Ovary (tissue), 9 donors: ENCODE data around the gene BMI1. TPM values are rescaled to one million over a fixed set of nuclear protein-coding genes. Genes with fewer than 3 reads are reported as not detected.
"Not testable (repeated sequence)": the region's sequence is repeated elsewhere in the genome, so short reads cannot be mapped to it uniquely, and the experiment has no call there.

Experiments
- DNase-seq, 5 donors: peaks; one replicate each; pipeline ENCODE4 v3.0.0-alpha.2; 2019 to 2020
- H3K27ac ChIP-seq, 2 donors: fragments of 200-600 bp; one replicate each; pipeline versions ENCODE4 v1.5.1 to v1.8.0; 2019 to 2022
- H3K27me3 ChIP-seq: fragments of 200-600 bp; one replicate; pipeline ENCODE4 v1.8.0; 2022
- H3K36me3 ChIP-seq: fragments of 200-600 bp; sonication (generic); one replicate; pipeline ENCODE4 v1.5.1; 2019
- H3K4me1 ChIP-seq: one replicate; pipeline ENCODE4 v1.8.1; 2013; ENCODE audit warnings: mild to moderate bottlenecking, moderate library complexity; ENCODE audit not compliant: insufficient read depth
- H3K4me3 ChIP-seq: fragments of 200-600 bp; sonication (generic); one replicate; pipeline ENCODE4 v1.5.1; 2017
- H3K9me3 ChIP-seq, 2 donors: fragments of 200-600 bp in 1 of 2; sonication (generic) in 1 of 2; one replicate each; pipeline versions ENCODE4 v1.5.1 to v1.8.1; 2013 to 2019; ENCODE audit warnings: mild to moderate bottlenecking in 1 of 2, moderate library complexity in 1 of 2
- CTCF ChIP-seq, 3 donors: fragments of 450-650 bp in 2 of 3; fragments of 200-600 bp in 1 of 3; IDR thresholded peaks; one replicate each; pipeline versions ENCODE4 v1.5.1 to v1.8.0; 2016 to 2022; ENCODE audit warnings: antibody characterized with exemption in 3 of 3, mild to moderate bottlenecking in 1 of 3
- EP300 ChIP-seq: sonication (generic); formaldehyde crosslinking; IDR thresholded peaks from one replicate; pipeline ENCODE4 v1.6.1; 2017; ENCODE audit warnings: antibody characterized with exemption
- POLR2A ChIP-seq: fragments of 450-650 bp; IDR thresholded peaks from one replicate; pipeline ENCODE4 v1.6.1; 2017; ENCODE audit warnings: antibody characterized with exemption, mild to moderate bottlenecking, moderate library complexity
- WGBS, 3 donors: extraction: QIAGEN DNeasy Blood & Tissue Kit in 1 of 3; methylation state at CpG; one replicate each; pipeline versions ENCODE4 v1.1.5 to v1.1.7; 2013 to 2017; 5-methylcytosine and 5-hydroxymethylcytosine counted together
- intact Hi-C, 4 donors: fragments of 100-400 bp; cut with DNase I; formaldehyde crosslinking; loops; one replicate each; pipeline versions ENCODE4 v1.11.0 to v1.15.1; 2022 to 2023
- polyA plus RNA-seq, 2 donors: library from polyadenylated mRNA; stranded (reverse); fragments of 200-250 nt in 1 of 2; fragments of 350-450 nt in 1 of 2; fragmentation: Illumina TruSeq in 1 of 2; extraction: RNeasy Lipid Tissue Mini Kit (QIAGEN cat#74804) in 1 of 2; gene quantifications; one replicate each; pipeline ENCODE4 v1.2.3, GENCODE V29; 2013 to 2014
- total RNA-seq, 7 donors: library from RNA; depleted of rRNA in 2 of 7; stranded (reverse); fragments of >200 nt in 2 of 7; fragmentation: NEBNext Ultra II Directional in 3 of 7; extraction: Animal tissue kit (Norgen Biotek cat#: 25700) in 3 of 7; gene quantifications; one replicate each; pipeline versions ENCODE4 v1.1.0 to v1.2.4, GENCODE V29; 2016 to 2023
- donor health status: DM: no; HTN: no; CAD: no; lungs with moderate emphysema.
- donor health status: DM: no; HTN: no; CAD: no.
- donor health status: Bipolar disorder and iron deficiency.
- donor health status: DM: yes; HTN: yes; CAD: no.
- donor health status: DM: no; HTN: no; CAD: no.
- donor health status: DM: yes; HTN: yes; CAD: no.

BMI1 gene
- total and polyA plus RNA-seq, 9 donors = 18.7 to 63.3 (median 39.6) TPM

GRCh38 chr10:22356324-22356873, 35.5 kb downstream of the BMI1 start:
- Histone ChIP-seq H3K4me3 (no peak overlapping the region), H3K36me3 (no peaks in the 10 kb centered on the region), H3K27me3 (no peaks in the 10 kb centered on the region), H3K27ac (no peak overlapping the region), H3K9me3 (no peaks in the 10 kb centered on the region), H3K4me1 (no peaks in the 10 kb centered on the region)
- no peak for DNase-seq
- WGBS, 3 donors = 82 to 87% (median 84%) methylated on average over 4 of the region's 4 CpGs
- intact Hi-C loops = no loop called here
- TF ChIP-seq POLR2A = no peak

- H3K9me3 ChIP-seq, H3K27me3 ChIP-seq, H3K27ac ChIP-seq, intact Hi-C loops, DNase-seq, H3K4me3 ChIP-seq, H3K4me1 ChIP-seq, H3K36me3 ChIP-seq: not testable (repeated sequence)
- WGBS, 3 donors = 93 to 97% (median 93%) methylated on average over 3 to 4 of the region's 4 CpGs
Measured at GRCh38 chr10:22357770-22358169, 36.9 kb downstream of the BMI1 start.

- WGBS, 3 donors = 91 to 94% (median 94%) methylated on average over 6 of the region's 6 CpGs
- no peak for DNase-seq
- no peaks in the 10 kb centered on the region for H3K36me3 ChIP-seq
- no peak for TF ChIP-seq POLR2A
- no peak for TF ChIP-seq EP300
- TF ChIP-seq CTCF (IDR thresholded peaks at IDR 0.05) = no peak
- intact Hi-C loops = no loop called here
- H3K27me3 ChIP-seq = no peaks in the 10 kb centered on the region
- H3K27ac ChIP-seq = no peak overlapping the region
- H3K4me1 ChIP-seq = no peaks in the 10 kb centered on the region
- no peak overlapping the region for H3K4me3 ChIP-seq
- no peaks in the 10 kb centered on the region for H3K9me3 ChIP-seq
Measured at GRCh38 chr10:22363305-22363704, 42.4 kb downstream of the BMI1 start.

- 75 to 85% (median 76%) methylated on average over 5 of the region's 5 CpGs for WGBS, 3 donors
- Histone ChIP-seq H3K9me3 (no peaks in the 10 kb centered on the region), H3K27me3 (no peaks in the 10 kb centered on the region), H3K4me1 (no peaks in the 10 kb centered on the region), H3K36me3 (no peaks in the 10 kb centered on the region), H3K27ac (no peak overlapping the region), H3K4me3 (no peak overlapping the region)
- TF ChIP-seq POLR2A = no peak
- no peak for TF ChIP-seq CTCF (IDR thresholded peaks at IDR 0.05)
- no peak for TF ChIP-seq EP300
- DNase-seq = no peak
- intact Hi-C loops = no loop called here
Measured at GRCh38 chr10:22364407-22365140, 43.7 kb downstream of the BMI1 start.

GRCh38 chr10:22365233-22365632, 44.3 kb downstream of the BMI1 start:
- Histone ChIP-seq H3K9me3 (no peaks in the 10 kb centered on the region), H3K4me3 (no peak overlapping the region), H3K27ac (no peak overlapping the region), H3K27me3 (no peaks in the 10 kb centered on the region), H3K36me3 (no peaks in the 10 kb centered on the region), H3K4me1 (no peaks in the 10 kb centered on the region)
- no peak for TF ChIP-seq CTCF (IDR thresholded peaks at IDR 0.05)
- DNase-seq = no peak
- intact Hi-C loops = no loop called here
- WGBS, 3 donors = 90 to 98% (median 94%) methylated on average over 1 of the region's 1 CpG
